Large intestine (tissue), 12 donors: Measurements from ENCODE around the gene OR10T2. TPM values are rescaled to one million over a fixed set of nuclear protein-coding genes. Genes with fewer than 3 reads are reported as not detected.
"Not testable (repeated sequence)": the region's sequence is repeated elsewhere in the genome, so short reads cannot be mapped to it uniquely, and the experiment has no call there.

Experiments
- DNase-seq, 2 donors: peaks; one replicate each; pipeline versions ENCODE4 v3.0.0 to v3.0.0-alpha.2; 2013
- H3K27ac ChIP-seq: one replicate; pipeline ENCODE4 v1.5.1; 2013; ENCODE audit warnings: low read length
- H3K27me3 ChIP-seq: 2 replicates; pipeline ENCODE4 v1.6.1; 2013; ENCODE audit warnings: low read length; ENCODE audit not compliant: control insufficient read depth, insufficient read depth
- H3K36me3 ChIP-seq: 2 replicates; pipeline ENCODE4 v1.6.1; 2013; ENCODE audit warnings: low read length; ENCODE audit not compliant: control insufficient read depth, insufficient read depth
- H3K4me1 ChIP-seq: one replicate; pipeline ENCODE4 v1.6.1; 2013; ENCODE audit warnings: low read length; ENCODE audit not compliant: control insufficient read depth, insufficient read depth
- H3K4me3 ChIP-seq: one replicate; pipeline ENCODE4 v1.5.1; 2013; ENCODE audit warnings: low read length
- H3K9me3 ChIP-seq: one replicate; pipeline ENCODE4 v1.6.1; 2013; ENCODE audit warnings: mild to moderate bottlenecking, low read depth, low read length, moderate library complexity; ENCODE audit not compliant: control insufficient read depth
- WGBS: methylation state at CpG from one replicate; pipeline ENCODE4 v1.1.5; 2013; ENCODE audit warnings: low lambda C conversion rate; ENCODE audit not compliant: insufficient coverage; 5-methylcytosine and 5-hydroxymethylcytosine counted together
- long read RNA-seq, 11 donors: transcript quantifications; one replicate each; lab custom pipeline, GENCODE V29; 2026
- polyA plus RNA-seq: library from polyadenylated mRNA; unstranded; fragments of 120-200 nt; gene quantifications from one replicate; pipeline ENCODE4 v1.2.1, GENCODE V29; 2013

OR10T2 gene
- not detected for polyA plus RNA-seq
- long read RNA-seq, donor 1 = 0 reads
- long read RNA-seq, donor 2 = 0 reads
- long read RNA-seq, donor 3 = 0 reads
- long read RNA-seq, donor 4 = 0 reads
- long read RNA-seq, donor 5 = 0 reads
- long read RNA-seq, donor 6 = 0 reads
- long read RNA-seq, donor 7 = 0 reads
- long read RNA-seq, donor 8 = 0 reads
- long read RNA-seq, donor 9 = 0 reads
- long read RNA-seq, donor 10 = 0 reads
- long read RNA-seq, donor 11 = 0 reads

GRCh38 chr1:158398818-158399514 lies at the start of gene OR10T2:
Gene OR10T2 (minus strand): TSS chr1:158399466. CDS start chr1:158399466, 0 bp downstream.
- H3K36me3 ChIP-seq = no peaks in the 10 kb centered on the region
- no peak for DNase-seq

GRCh38 chr1:158445376-158445775 lies 46.1 kb upstream of the OR10T2 start:
- WGBS = 100% methylated on average over 1 of the region's 4 CpGs
- H3K27me3 ChIP-seq = no peaks in the 10 kb centered on the region
- H3K27ac ChIP-seq = no peak overlapping the region
- no peaks in the 10 kb centered on the region for H3K36me3 ChIP-seq
- no peak for DNase-seq
- no peaks in the 10 kb centered on the region for H3K4me1 ChIP-seq
- H3K9me3 ChIP-seq = no peaks in the 10 kb centered on the region
- no peak overlapping the region for H3K4me3 ChIP-seq

More at GRCh38 chr1:158398818-158399514, at the start of gene OR10T2:
- no peaks in the 10 kb centered on the region for H3K4me1 ChIP-seq
- no peak within 1 kb of the TSS for H3K27ac ChIP-seq
- no peak within 1 kb of the TSS for H3K4me3 ChIP-seq
- no peaks in the 10 kb centered on the region for H3K27me3 ChIP-seq
- no CpG with 5 or more reads among the region's 5 CpGs for WGBS
- no peaks in the 10 kb centered on the region for H3K9me3 ChIP-seq

GRCh38 chr1:158434741-158435140 lies 35.5 kb upstream of the OR10T2 start:
- 57% methylated on average over 1 of the region's 3 CpGs for WGBS
- no peak for DNase-seq
- H3K4me3 ChIP-seq = no peak overlapping the region
- H3K9me3 ChIP-seq = no peaks in the 10 kb centered on the region
- H3K4me1 ChIP-seq = no peaks in the 10 kb centered on the region
- H3K27ac ChIP-seq = no peak overlapping the region
- no peaks in the 10 kb centered on the region for H3K36me3 ChIP-seq
- H3K27me3 ChIP-seq = no peaks in the 10 kb centered on the region

- H3K4me1 ChIP-seq, DNase-seq, H3K36me3 ChIP-seq, H3K4me3 ChIP-seq, H3K27me3 ChIP-seq, H3K9me3 ChIP-seq, H3K27ac ChIP-seq: not testable (repeated sequence)
- WGBS = no CpG with 5 or more reads among the region's 3 CpGs
These were observed 30.9 kb upstream of the OR10T2 start for GRCh38 chr1:158430163-158430562.

GRCh38 chr1:158426137-158426536 lies 26.9 kb upstream of the OR10T2 start, which contains the start of gene OR10K2:
Gene OR10K2 (minus strand): TSS chr1:158426237. CDS start chr1:158420866, 5,371 bp downstream.
- Histone ChIP-seq H3K4me1 (no peaks in the 10 kb centered on the region), H3K9me3 (no peaks in the 10 kb centered on the region), H3K4me3 (no peak within 1 kb of the TSS), H3K36me3 (no peaks in the 10 kb centered on the region), H3K27me3 (no peaks in the 10 kb centered on the region), H3K27ac (no peak within 1 kb of the TSS)
- no CpG with 5 or more reads among the region's 1 CpG for WGBS
- no peak for DNase-seq

GRCh38 chr1:158425027-158425426 lies 25.8 kb upstream of the OR10T2 start:
- H3K4me1 ChIP-seq = no peaks in the 10 kb centered on the region
- DNase-seq = no peak
- no peak overlapping the region for H3K27ac ChIP-seq
- no peaks in the 10 kb centered on the region for H3K36me3 ChIP-seq
- H3K27me3 ChIP-seq = no peaks in the 10 kb centered on the region
- H3K4me3 ChIP-seq = no peak overlapping the region
- H3K9me3 ChIP-seq = no peaks in the 10 kb centered on the region

GRCh38 chr1:158422212-158422611 lies 22.9 kb upstream of the OR10T2 start:
- Histone ChIP-seq H3K4me1 (no peaks in the 10 kb centered on the region), H3K27ac (no peak overlapping the region), H3K27me3 (no peaks in the 10 kb centered on the region), H3K4me3 (no peak overlapping the region), H3K36me3 (no peaks in the 10 kb centered on the region), H3K9me3 (no peaks in the 10 kb centered on the region)
- DNase-seq = no peak

GRCh38 chr1:158417586-158417985 lies 18.3 kb upstream of the OR10T2 start:
- no peak for DNase-seq

GRCh38 chr1:158414651-158415345 lies 15.5 kb upstream of the OR10T2 start:
- Histone ChIP-seq H3K4me3 (no peak overlapping the region), H3K27ac (no peak overlapping the region), H3K27me3 (no peaks in the 10 kb centered on the region), H3K4me1 (no peaks in the 10 kb centered on the region), H3K9me3 (no peaks in the 10 kb centered on the region), H3K36me3 (no peaks in the 10 kb centered on the region)
- DNase-seq = no peak
- WGBS = 79% methylated on average over 2 of the region's 4 CpGs

More at GRCh38 chr1:158417586-158417985, 18.3 kb upstream of the OR10T2 start:
- no peak overlapping the region for H3K4me3 ChIP-seq
- no peaks in the 10 kb centered on the region for H3K36me3 ChIP-seq
- no peaks in the 10 kb centered on the region for H3K9me3 ChIP-seq
- no peaks in the 10 kb centered on the region for H3K4me1 ChIP-seq
- H3K27me3 ChIP-seq = no peaks in the 10 kb centered on the region
- H3K27ac ChIP-seq = no peak overlapping the region

- WGBS = no CpG with 5 or more reads among the region's 5 CpGs
- H3K9me3 ChIP-seq = no peaks in the 10 kb centered on the region
- H3K27ac ChIP-seq = no peak overlapping the region
- no peaks in the 10 kb centered on the region for H3K36me3 ChIP-seq
- no peaks in the 10 kb centered on the region for H3K4me1 ChIP-seq
- H3K27me3 ChIP-seq = no peaks in the 10 kb centered on the region
- DNase-seq = no peak
- no peak overlapping the region for H3K4me3 ChIP-seq
These were observed 7.8 kb upstream of the OR10T2 start for GRCh38 chr1:158407092-158407491.
